Keratinocyte (primary cell): ENCODE data around the gene STPG4.

ENCODE experiments used
- EZH2 ChIP-seq: IDR thresholded peaks from one replicate; pipeline ENCODE4 v1.6.1; 2012; ENCODE audit warnings: inconsistent platforms, mild to moderate bottlenecking, low read length, moderate library complexity
- TF ChIP-seq, protein P1 (sequence below), 3 experiments: IDR thresholded peaks in 1 of 3; conservative IDR thresholded peaks in 1 of 3; optimal IDR thresholded peaks in 1 of 3; 2 replicates in 2 of 3; 3 replicates in 1 of 3; pipeline versions ENCODE3 to v1.5.1; 2011; ENCODE audit warnings: low read length in 3 of 3, mild to moderate bottlenecking in 3 of 3, moderate library complexity in 2 of 3, control low read depth in 1 of 3, inconsistent platforms in 1 of 3; ENCODE audit not compliant: insufficient read depth in 2 of 3; ENCODE audit errors: extremely low read depth in 1 of 3

DNA sequence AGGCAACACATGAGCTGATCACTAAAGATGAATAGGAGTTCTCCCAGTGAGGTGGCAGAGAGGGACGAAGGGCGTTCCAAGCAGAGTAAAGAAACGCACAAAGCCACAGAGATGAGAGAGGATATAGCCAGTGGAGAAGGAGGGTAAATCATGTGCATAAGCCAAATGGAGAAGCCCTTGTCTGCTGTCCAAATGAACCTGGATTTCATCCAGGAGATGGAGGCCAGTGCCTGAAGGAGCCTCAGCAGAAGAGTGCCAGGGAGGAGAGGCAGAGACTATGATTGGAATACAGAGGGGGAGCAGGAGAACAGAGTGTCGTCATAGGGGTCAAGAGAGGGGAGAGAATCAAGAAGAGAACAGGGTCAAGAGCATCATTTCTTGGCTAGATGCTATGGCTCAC is 48.9 kb upstream of the STPG4 start:
- TF ChIP-seq, protein P1, sequence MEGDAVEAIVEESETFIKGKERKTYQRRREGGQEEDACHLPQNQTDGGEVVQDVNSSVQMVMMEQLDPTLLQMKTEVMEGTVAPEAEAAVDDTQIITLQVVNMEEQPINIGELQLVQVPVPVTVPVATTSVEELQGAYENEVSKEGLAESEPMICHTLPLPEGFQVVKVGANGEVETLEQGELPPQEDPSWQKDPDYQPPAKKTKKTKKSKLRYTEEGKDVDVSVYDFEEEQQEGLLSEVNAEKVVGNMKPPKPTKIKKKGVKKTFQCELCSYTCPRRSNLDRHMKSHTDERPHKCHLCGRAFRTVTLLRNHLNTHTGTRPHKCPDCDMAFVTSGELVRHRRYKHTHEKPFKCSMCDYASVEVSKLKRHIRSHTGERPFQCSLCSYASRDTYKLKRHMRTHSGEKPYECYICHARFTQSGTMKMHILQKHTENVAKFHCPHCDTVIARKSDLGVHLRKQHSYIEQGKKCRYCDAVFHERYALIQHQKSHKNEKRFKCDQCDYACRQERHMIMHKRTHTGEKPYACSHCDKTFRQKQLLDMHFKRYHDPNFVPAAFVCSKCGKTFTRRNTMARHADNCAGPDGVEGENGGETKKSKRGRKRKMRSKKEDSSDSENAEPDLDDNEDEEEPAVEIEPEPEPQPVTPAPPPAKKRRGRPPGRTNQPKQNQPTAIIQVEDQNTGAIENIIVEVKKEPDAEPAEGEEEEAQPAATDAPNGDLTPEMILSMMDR (optimal IDR thresholded peaks at IDR 0.05 in 1 of 3, IDR thresholded peaks at IDR 0.05 in 1 of 3, conservative IDR thresholded peaks at IDR 0.05 in 1 of 3; ENCODE audit: extremely low read depth in 1 of 3, insufficient read depth in 2 of 3, low read length in 3 of 3), result no peak
- TF ChIP-seq EZH2, result no peak
